ENCODE measurements around the gene KRT76.

DNA sequence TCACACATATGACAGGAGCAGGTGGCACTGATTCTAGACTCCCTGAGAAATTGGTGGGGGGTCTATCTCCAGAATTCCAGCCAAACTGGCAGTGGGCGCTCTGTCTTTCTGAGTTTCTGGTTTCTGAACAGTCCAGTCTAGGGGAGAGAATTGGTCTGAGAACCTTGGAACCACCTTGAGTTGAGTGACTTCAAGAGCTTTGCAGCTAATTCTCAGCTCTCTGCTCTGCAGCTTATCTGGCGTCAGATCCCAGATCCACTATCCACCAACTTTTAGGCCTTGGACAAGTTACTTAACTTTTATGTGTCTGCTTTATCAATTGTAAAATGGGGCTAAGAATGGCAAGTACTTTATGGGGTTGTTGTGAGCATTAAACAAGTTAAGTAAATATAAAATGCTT lies 1.7 kb upstream of the KRT76 start:
- TF ChIP-seq, protein P1, sequence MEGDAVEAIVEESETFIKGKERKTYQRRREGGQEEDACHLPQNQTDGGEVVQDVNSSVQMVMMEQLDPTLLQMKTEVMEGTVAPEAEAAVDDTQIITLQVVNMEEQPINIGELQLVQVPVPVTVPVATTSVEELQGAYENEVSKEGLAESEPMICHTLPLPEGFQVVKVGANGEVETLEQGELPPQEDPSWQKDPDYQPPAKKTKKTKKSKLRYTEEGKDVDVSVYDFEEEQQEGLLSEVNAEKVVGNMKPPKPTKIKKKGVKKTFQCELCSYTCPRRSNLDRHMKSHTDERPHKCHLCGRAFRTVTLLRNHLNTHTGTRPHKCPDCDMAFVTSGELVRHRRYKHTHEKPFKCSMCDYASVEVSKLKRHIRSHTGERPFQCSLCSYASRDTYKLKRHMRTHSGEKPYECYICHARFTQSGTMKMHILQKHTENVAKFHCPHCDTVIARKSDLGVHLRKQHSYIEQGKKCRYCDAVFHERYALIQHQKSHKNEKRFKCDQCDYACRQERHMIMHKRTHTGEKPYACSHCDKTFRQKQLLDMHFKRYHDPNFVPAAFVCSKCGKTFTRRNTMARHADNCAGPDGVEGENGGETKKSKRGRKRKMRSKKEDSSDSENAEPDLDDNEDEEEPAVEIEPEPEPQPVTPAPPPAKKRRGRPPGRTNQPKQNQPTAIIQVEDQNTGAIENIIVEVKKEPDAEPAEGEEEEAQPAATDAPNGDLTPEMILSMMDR (IDR thresholded peaks at IDR 0.05; ENCODE audit: borderline replicate concordance, extremely low read depth, low read length, poor library complexity, severe bottlenecking): no peak
- no peak for TF ChIP-seq EZH2 (IDR thresholded peaks at IDR 0.05; ENCODE audit: borderline replicate concordance, low read depth, low read length, severe bottlenecking)

Measured in DND-41 (cell line).